NCI-H2227 (cell line): ENCODE measurements around the gene TELO2.

Experiments
- DNase-seq: peaks from one replicate; lab custom pipeline; 2025; ENCODE audit not compliant: unreplicated experiment; lab: John Stamatoyannopoulos, UW

The TELO2 gene

GRCh38 chr16:1550069-1550468 lies 56.9 kb downstream of the TELO2 start:
- no peak for DNase-seq

- DNase-seq, result no peak
Observed at GRCh38 chr16:1550696-1551095, 57.5 kb downstream of the TELO2 start.

- DNase-seq, result no peak
Observed at GRCh38 chr16:1551166-1551565, 58.0 kb downstream of the TELO2 start.

- DNase-seq, result no peak
Observed at GRCh38 chr16:1552129-1552528, 59.0 kb downstream of the TELO2 start.

GRCh38 chr16:1553946-1554825 lies 61.0 kb downstream of the TELO2 start:
- no peak for DNase-seq

GRCh38 chr16:1554826-1555445 lies 61.8 kb downstream of the TELO2 start:
- DNase-seq, result no peak

- no peak for DNase-seq
Observed at GRCh38 chr16:1556254-1556653, 63.1 kb downstream of the TELO2 start.

GRCh38 chr16:1557074-1557473 lies 63.9 kb downstream of the TELO2 start:
- no peak for DNase-seq

GRCh38 chr16:1557576-1557975 lies 64.4 kb downstream of the TELO2 start:
- DNase-seq, result no peak

- DNase-seq, result no peak
Observed at GRCh38 chr16:1559446-1559975, 66.4 kb downstream of the TELO2 start.
